Stomach (tissue), 4 donors: Measurements from ENCODE around the gene MTF2.
"Not testable (repeated sequence)": the region's sequence is repeated elsewhere in the genome, so short reads cannot be mapped to it uniquely, and the experiment has no call there.

Experiments used
- EP300 ChIP-seq: sonication (generic); formaldehyde crosslinking; IDR thresholded peaks from one replicate; pipeline ENCODE4 v1.6.1; 2017; ENCODE audit warnings: antibody characterized with exemption
- POLR2A ChIP-seq, 4 donors: fragments of 450-650 bp; IDR thresholded peaks; one replicate each; pipeline ENCODE4 v1.6.1; 2016; ENCODE audit warnings: antibody characterized with exemption in 4 of 4, control low read depth in 2 of 4, mild to moderate bottlenecking in 1 of 4, moderate library complexity in 1 of 4
- POLR2AphosphoS5 ChIP-seq, 3 donors: sonication (generic); formaldehyde crosslinking; IDR thresholded peaks; one replicate each; pipeline ENCODE4 v1.6.1; 2016; ENCODE audit warnings: antibody characterized with exemption in 3 of 3
- TF ChIP-seq, protein P1 (sequence below), 7 experiments: fragments of 450-650 bp in 4 of 7; fragments of 200-600 bp in 3 of 7; sonication (generic) in 3 of 7; IDR thresholded peaks; one replicate each; pipeline ENCODE4 v1.5.1; 2016 to 2019; ENCODE audit warnings: antibody characterized with exemption in 7 of 7, control low read depth in 2 of 7, mild to moderate bottlenecking in 1 of 7

- not testable (repeated sequence) for TF ChIP-seq POLR2AphosphoS5 (IDR thresholded peaks at IDR 0.05); POLR2A (IDR thresholded peaks at IDR 0.05); EP300
- TF ChIP-seq, protein P1, sequence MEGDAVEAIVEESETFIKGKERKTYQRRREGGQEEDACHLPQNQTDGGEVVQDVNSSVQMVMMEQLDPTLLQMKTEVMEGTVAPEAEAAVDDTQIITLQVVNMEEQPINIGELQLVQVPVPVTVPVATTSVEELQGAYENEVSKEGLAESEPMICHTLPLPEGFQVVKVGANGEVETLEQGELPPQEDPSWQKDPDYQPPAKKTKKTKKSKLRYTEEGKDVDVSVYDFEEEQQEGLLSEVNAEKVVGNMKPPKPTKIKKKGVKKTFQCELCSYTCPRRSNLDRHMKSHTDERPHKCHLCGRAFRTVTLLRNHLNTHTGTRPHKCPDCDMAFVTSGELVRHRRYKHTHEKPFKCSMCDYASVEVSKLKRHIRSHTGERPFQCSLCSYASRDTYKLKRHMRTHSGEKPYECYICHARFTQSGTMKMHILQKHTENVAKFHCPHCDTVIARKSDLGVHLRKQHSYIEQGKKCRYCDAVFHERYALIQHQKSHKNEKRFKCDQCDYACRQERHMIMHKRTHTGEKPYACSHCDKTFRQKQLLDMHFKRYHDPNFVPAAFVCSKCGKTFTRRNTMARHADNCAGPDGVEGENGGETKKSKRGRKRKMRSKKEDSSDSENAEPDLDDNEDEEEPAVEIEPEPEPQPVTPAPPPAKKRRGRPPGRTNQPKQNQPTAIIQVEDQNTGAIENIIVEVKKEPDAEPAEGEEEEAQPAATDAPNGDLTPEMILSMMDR (IDR thresholded peaks at IDR 0.05): not testable (repeated sequence)
Observed at GRCh38 chr1:93163314-93163713, 84.2 kb downstream of the MTF2 start.
